ENCODE results near the gene RBM38. TPM values are rescaled to one million over a fixed set of nuclear protein-coding genes. Genes with fewer than 3 reads are reported as not detected.
A peak's percentile ranks its signal among the peaks of the same experiment; 100 is the strongest.
"Not testable (repeated sequence)": the region's sequence is repeated elsewhere in the genome, so short reads cannot be mapped to it uniquely, and the experiment has no call there.

Gene RBM38
- total RNA-seq: 90.4 and 92.5 TPM in 2 replicates

DNA sequence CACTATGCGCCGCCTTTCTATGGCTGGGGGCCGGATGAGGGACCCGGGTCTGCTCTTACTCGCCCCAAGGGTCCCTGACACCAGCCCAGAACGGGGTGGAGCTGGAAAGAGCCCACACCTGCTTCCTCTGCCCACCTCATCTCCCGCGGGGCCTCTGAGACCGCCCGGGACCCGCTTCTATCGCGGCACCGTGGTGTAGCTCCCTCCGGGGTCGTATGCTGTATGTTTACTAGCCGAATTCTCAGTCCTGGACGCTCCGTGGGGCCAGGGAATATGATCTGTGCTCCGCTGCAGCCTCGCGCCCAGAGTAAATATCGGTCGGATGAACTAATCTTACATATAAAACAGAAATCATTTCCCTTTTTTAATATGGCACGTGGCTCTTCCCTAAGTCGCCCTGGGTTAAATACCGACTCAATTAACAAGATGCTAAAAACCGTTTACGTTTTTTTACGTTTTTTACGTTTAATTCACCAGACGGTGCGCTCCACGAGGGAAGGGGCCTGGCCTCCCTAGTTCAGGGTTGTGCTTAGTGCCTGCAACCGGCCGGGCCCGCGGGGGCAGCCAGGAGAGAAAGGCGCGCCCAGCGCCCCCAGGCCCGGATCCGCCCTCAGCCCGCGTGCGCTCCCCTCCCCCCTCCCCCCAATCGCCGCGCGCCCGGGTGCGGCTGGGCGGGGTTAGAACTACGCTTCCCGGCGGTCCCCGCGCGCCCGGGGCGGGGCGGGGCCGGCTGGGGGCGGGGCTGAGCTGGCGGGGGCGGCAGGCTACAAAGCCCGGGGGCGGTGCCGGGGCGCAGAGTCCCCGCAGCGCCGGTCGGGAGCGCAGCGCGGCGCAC, at the start of gene RBM38:
RBM38 (plus strand) TSS at position 793 of the 835 bp plus-strand sequence. CDS start 186 bp downstream, outside the sequence.
- intact Hi-C loops (cut with micrococcal nuclease): loop anchor here (1.0 to 10.0 kb wide), 10 partner anchors 8 to 1774 kb away; partner anchors contain the start of genes ATP5F1E, AURKA, CSTF1 and STX16

DNA sequence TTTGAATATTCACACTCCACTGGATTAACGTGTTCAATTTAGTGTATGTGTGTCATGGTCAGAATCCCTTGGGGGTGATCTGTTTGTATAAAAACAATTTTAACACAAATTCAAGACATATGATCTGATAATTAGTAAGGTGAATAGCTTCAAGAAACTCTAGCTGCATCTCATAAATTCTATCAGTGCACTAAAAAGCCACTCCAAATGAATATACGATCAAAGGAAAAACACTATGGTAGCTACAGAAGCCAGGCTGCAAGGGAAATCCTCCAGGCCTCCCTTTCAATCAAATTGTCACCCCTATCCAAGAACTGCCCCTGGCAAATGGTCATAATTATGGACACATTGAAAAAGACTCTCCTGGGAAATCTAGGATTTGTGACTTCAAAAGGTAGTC, 49.5 kb upstream of the RBM38 start:
- no peaks in the 10 kb centered on the region for H3K9me3 Mint-ChIP-seq
- no peak for DNase-seq (ENCODE audit: low spot score)
- H3K36me3 Mint-ChIP-seq (ENCODE audit: low read depth): no peaks in the 10 kb centered on the region
- H3K27me3 Mint-ChIP-seq (ENCODE audit: insufficient read depth): peaks cover 24% of the 10 kb centered on the region
- intact Hi-C loops (cut with micrococcal nuclease): no loop called here
- H3K4me1 Mint-ChIP-seq (ENCODE audit: low read depth): no peaks in the 10 kb centered on the region
- no peak overlapping the region for H3K27ac Mint-ChIP-seq
- H3K4me3 Mint-ChIP-seq: no peak overlapping the region

More for the DNA sequence above, at the start of gene RBM38:
- Mint-ChIP-seq H3K27me3 (ENCODE audit: insufficient read depth) (no peaks in the 10 kb centered on the region), H3K27ac (peak within 1 kb of the TSS; percentile 94), H3K9me3 (no peaks in the 10 kb centered on the region), H3K4me1 (ENCODE audit: low read depth) (peaks cover 28% of the 10 kb centered on the region), H3K36me3 (ENCODE audit: low read depth) (peaks cover 31% of the 10 kb centered on the region), H3K4me3 (peak within 1 kb of the TSS; percentile 94)
- peak; percentile 69 for DNase-seq (ENCODE audit: low spot score)

DNA sequence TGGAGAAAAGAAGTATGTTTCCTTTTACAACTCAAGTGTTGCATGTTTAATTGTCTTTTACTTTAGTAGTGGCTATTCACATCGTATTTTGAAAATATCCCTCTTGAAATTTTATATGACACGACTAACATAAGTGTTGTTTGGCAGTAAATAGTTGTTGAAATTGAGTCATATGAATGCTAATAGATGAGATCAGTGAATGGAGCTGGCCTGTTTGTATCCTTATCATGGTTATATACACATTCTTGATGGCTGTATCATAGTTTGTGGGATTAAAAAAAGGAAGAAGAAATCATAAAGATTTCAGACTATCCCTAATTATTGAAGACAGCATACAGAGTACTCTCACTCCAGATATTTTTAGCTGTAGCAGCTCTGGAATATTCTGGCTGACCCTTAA, 48.4 kb upstream of the RBM38 start:
- no peaks in the 10 kb centered on the region for H3K9me3 Mint-ChIP-seq
- DNase-seq (ENCODE audit: low spot score): no peak
- H3K4me3 Mint-ChIP-seq: no peak overlapping the region
- intact Hi-C loops (cut with micrococcal nuclease): no loop called here
- peaks cover 6% of the 10 kb centered on the region for H3K4me1 Mint-ChIP-seq (ENCODE audit: low read depth)
- H3K36me3 Mint-ChIP-seq (ENCODE audit: low read depth): no peaks in the 10 kb centered on the region
- no peak overlapping the region for H3K27ac Mint-ChIP-seq
- peaks cover 26% of the 10 kb centered on the region for H3K27me3 Mint-ChIP-seq (ENCODE audit: insufficient read depth)

DNA sequence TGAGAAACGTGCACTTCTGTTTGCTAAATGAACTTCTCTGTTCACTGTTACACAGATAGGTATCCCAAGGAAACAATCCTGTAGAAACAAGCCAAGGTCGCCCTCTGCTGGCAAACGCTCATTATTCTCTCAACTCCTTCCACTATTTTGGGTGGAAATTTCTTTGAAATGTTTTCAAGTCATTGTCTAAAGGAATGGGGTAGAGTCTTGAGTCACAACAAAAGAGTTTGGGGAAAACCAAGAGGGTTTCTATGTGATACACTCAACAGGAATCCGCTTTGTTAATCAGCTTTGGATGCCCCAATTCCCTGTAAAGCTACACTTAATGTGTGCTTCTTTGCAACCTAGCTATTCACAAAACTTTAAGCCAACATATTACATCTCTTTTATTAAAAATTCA, 44.7 kb upstream of the RBM38 start:
- DNase-seq (ENCODE audit: low spot score): peak; percentile 41
- Mint-ChIP-seq H3K27ac (no peak overlapping the region), H3K27me3 (ENCODE audit: insufficient read depth) (peaks cover 26% of the 10 kb centered on the region), H3K9me3 (no peaks in the 10 kb centered on the region), H3K4me3 (no peak overlapping the region), H3K36me3 (ENCODE audit: low read depth) (peaks cover under 1% of the 10 kb centered on the region), H3K4me1 (ENCODE audit: low read depth) (peaks cover 15% of the 10 kb centered on the region)
- intact Hi-C loops (cut with micrococcal nuclease): loop anchor here (1.0 kb wide), 3 partner anchors 123 to 796 kb away; no protein-coding TSS in a partner anchor

DNA sequence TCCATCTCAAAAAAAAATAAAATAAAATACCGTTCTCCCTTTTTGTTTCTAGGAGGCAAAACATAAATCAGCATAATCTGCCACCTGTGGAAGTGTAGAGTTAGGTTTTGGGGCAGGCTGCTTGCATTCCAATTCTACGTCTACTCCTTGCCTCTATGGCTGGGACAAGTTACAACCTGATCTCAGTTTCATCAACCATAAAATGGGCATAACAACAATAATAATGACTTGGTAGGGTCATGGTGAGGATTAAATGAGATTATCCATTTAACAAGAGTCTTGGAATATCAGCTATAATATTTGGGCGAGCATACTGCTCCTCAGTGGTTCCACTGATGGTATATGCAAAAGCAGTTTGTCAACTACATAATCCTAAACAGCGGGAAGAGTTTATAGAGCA, 43.8 kb upstream of the RBM38 start:
- Mint-ChIP-seq H3K27ac (no peak overlapping the region), H3K36me3 (ENCODE audit: low read depth) (peaks cover 8% of the 10 kb centered on the region), H3K4me3 (no peak overlapping the region), H3K27me3 (ENCODE audit: insufficient read depth) (peaks cover 21% of the 10 kb centered on the region), H3K4me1 (ENCODE audit: low read depth) (peaks cover 24% of the 10 kb centered on the region), H3K9me3 (no peaks in the 10 kb centered on the region)
- no peak for DNase-seq (ENCODE audit: low spot score)
- intact Hi-C loops (cut with micrococcal nuclease): no loop called here

GRCh38 chr20:57348200-57348921, 42.8 kb upstream of the RBM38 start:
- DNase-seq (ENCODE audit: low spot score); H3K27ac Mint-ChIP-seq; H3K4me3 Mint-ChIP-seq; intact Hi-C loops (cut with micrococcal nuclease); H3K9me3 Mint-ChIP-seq: not testable (repeated sequence)
- H3K27me3 Mint-ChIP-seq (ENCODE audit: insufficient read depth): peaks cover 12% of the 10 kb centered on the region
- H3K4me1 Mint-ChIP-seq (ENCODE audit: low read depth): peaks cover 32% of the 10 kb centered on the region
- peaks cover 15% of the 10 kb centered on the region for H3K36me3 Mint-ChIP-seq (ENCODE audit: low read depth)

GRCh38 chr20:57348922-57349574, 42.1 kb upstream of the RBM38 start:
- peaks cover 20% of the 10 kb centered on the region for H3K36me3 Mint-ChIP-seq (ENCODE audit: low read depth)
- DNase-seq (ENCODE audit: low spot score); H3K9me3 Mint-ChIP-seq; intact Hi-C loops (cut with micrococcal nuclease): not testable (repeated sequence)
- H3K27me3 Mint-ChIP-seq (ENCODE audit: insufficient read depth): peaks cover 10% of the 10 kb centered on the region
- peak overlapping the region; percentile 67 for H3K27ac Mint-ChIP-seq
- H3K4me1 Mint-ChIP-seq (ENCODE audit: low read depth): peaks cover 32% of the 10 kb centered on the region
- H3K4me3 Mint-ChIP-seq: peak overlapping the region; percentile 63

DNA sequence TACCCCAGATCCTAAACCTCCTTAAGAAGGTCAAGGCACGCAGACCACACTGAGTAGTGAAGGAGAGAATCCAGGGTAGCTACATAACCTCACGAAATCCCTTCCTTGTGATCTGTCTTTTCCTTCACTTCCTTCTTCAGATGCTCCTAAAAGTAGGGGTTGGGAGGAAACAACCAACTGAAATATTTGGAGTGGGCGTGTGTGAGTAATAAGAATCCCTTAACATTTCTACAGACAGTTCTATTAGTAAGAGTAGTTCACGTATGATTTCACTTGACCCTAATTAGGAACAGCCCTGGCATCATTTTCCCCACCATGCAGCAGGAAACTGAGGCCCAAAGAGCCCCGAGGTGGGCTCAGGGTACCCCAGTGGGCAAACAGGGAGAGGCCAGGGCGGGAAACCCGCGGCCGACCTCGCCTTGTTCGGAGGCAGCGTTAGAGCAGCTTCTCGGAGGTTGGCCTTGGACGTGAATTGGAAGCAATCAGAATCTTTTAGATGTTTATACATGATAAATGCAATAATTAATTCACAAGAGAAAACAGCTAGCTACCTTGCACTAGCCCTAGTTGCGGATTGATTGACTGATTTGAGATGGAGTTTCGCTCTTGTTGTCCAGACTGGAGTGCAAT, 41.0 kb upstream of the RBM38 start:
- DNase-seq (ENCODE audit: low spot score): no peak
- Mint-ChIP-seq H3K36me3 (ENCODE audit: low read depth) (peaks cover 30% of the 10 kb centered on the region), H3K4me3 (peak overlapping the region; percentile 74), H3K4me1 (ENCODE audit: low read depth) (peaks cover 32% of the 10 kb centered on the region), H3K27ac (peak overlapping the region; percentile 78), H3K9me3 (no peaks in the 10 kb centered on the region), H3K27me3 (ENCODE audit: insufficient read depth) (peaks cover 5% of the 10 kb centered on the region)
- intact Hi-C loops (cut with micrococcal nuclease): loop anchor here (2.0 kb wide), 1 partner anchor 361 kb away; the partner anchor contains the start of gene PMEPA1

DNA sequence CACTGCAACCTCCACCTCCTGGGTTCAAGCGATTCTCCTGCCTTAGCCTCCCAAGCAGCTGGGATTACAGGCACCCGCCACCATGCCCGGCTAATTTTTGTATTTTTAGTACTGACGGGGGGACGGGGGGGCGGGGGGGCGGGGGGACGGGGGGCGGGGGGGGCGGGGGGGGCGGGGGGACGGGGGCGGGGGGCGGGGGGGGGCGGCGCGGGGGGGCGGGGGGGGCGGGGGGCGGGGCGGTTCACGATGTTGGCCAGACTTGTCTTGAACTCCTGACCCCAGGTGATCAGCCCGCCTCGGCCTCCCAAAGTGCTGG, 40.5 kb upstream of the RBM38 start:
- H3K9me3 Mint-ChIP-seq; H3K27me3 Mint-ChIP-seq (ENCODE audit: insufficient read depth); DNase-seq (ENCODE audit: low spot score): not testable (repeated sequence)
- Mint-ChIP-seq H3K36me3 (ENCODE audit: low read depth) (peaks cover 33% of the 10 kb centered on the region), H3K4me1 (ENCODE audit: low read depth) (peaks cover 32% of the 10 kb centered on the region), H3K4me3 (peak overlapping the region; percentile 96), H3K27ac (peak overlapping the region; percentile 89)
- intact Hi-C loops (cut with micrococcal nuclease): loop anchor here (1.0 to 2.0 kb wide), 5 partner anchors 39 to 958 kb away; partner anchors contain the start of genes AURKA, CSTF1 and PMEPA1

GRCh38 chr20:57351042-57351783, 40.0 kb upstream of the RBM38 start, which contains the start of gene RAE1:
RAE1 (plus strand) TSS chr20:57351255; CDS start chr20:57354039, 2,784 bp downstream.
- peak within 1 kb of the TSS; percentile 96 for H3K4me3 Mint-ChIP-seq
- H3K9me3 Mint-ChIP-seq: no peaks in the 10 kb centered on the region
- intact Hi-C loops (cut with micrococcal nuclease): loop anchor here (1.0 to 2.0 kb wide), 5 partner anchors 38 to 959 kb away; partner anchors contain the start of genes AURKA, CSTF1 and PMEPA1
- peaks cover 2% of the 10 kb centered on the region for H3K27me3 Mint-ChIP-seq (ENCODE audit: insufficient read depth)
- peaks cover 35% of the 10 kb centered on the region for H3K36me3 Mint-ChIP-seq (ENCODE audit: low read depth)
- peak within 1 kb of the TSS; percentile 89 for H3K27ac Mint-ChIP-seq
- peaks cover 32% of the 10 kb centered on the region for H3K4me1 Mint-ChIP-seq (ENCODE audit: low read depth)
- peak; percentile 89 for DNase-seq (ENCODE audit: low spot score)

DNA sequence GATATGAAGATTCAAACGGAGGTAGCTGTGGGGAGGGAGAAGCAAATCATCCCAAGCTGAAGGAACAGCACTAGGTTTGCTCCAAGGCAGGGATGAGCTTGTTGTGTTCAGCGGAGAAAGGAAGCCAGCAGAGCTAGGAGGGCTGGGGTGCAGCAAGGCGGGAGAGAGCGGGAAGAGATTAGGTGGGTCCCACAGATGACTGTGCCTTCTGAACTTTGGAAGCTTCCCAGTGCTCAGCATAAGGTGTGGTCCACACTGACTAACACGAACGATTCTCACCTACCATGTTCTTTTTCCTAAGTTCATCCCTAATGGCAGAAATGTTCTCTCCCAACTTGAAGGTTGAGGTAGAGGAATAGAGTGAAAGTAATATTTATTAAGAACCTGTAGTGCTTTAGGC, 38.9 kb upstream of the RBM38 start:
- intact Hi-C loops (cut with micrococcal nuclease): no loop called here
- Mint-ChIP-seq H3K9me3 (no peaks in the 10 kb centered on the region), H3K4me3 (peak overlapping the region; percentile 96), H3K4me1 (ENCODE audit: low read depth) (peaks cover 31% of the 10 kb centered on the region), H3K27me3 (ENCODE audit: insufficient read depth) (peaks cover 2% of the 10 kb centered on the region), H3K36me3 (ENCODE audit: low read depth) (peaks cover 39% of the 10 kb centered on the region), H3K27ac (no peak overlapping the region)
- DNase-seq (ENCODE audit: low spot score): no peak
